GM18873 (cell line): ENCODE data around the gene TSFM.

Experiments used
- ATAC-seq: cut with Tn5 transposase; IDR thresholded peaks from one replicate; pipeline ENCODE4 v1.9.1; 2021; ENCODE audit warnings: mild to moderate bottlenecking, moderate library complexity, moderate number of reproducible peaks; ENCODE audit not compliant: unreplicated experiment, low FRiP score

TSFM gene

GRCh38 chr12:57782608-57783465 lies at the start of gene TSFM:
Gene TSFM (plus strand): TSS chr12:57782787. CDS start chr12:57782802, 15 bp downstream.
- peak; percentile 67 for ATAC-seq

GRCh38 chr12:57733928-57734327 lies 48.7 kb upstream of the TSFM start:
- no peak for ATAC-seq

- no peak for ATAC-seq
These were observed 48.0 kb upstream of the TSFM start for GRCh38 chr12:57734591-57734990.

GRCh38 chr12:57735198-57735855 lies 47.3 kb upstream of the TSFM start:
- no peak for ATAC-seq

- no peak for ATAC-seq
These were observed 46.4 kb upstream of the TSFM start for GRCh38 chr12:57735952-57736740.

GRCh38 chr12:57736741-57737466 lies 45.7 kb upstream of the TSFM start:
- ATAC-seq = no peak

GRCh38 chr12:57737467-57738460 lies 44.8 kb upstream of the TSFM start:
- no peak for ATAC-seq

GRCh38 chr12:57738661-57739237 lies 43.8 kb upstream of the TSFM start, which contains the start of gene AGAP2:
Gene AGAP2 (minus strand): TSS chr12:57738742. CDS start chr12:57738246, 496 bp downstream.
- ATAC-seq = no peak

GRCh38 chr12:57739387-57739786 lies 43.2 kb upstream of the TSFM start:
- no peak for ATAC-seq

- no peak for ATAC-seq
These were observed 42.6 kb upstream of the TSFM start for GRCh38 chr12:57739914-57740538.

GRCh38 chr12:57740656-57741412 lies 41.8 kb upstream of the TSFM start:
- peak; percentile 55 for ATAC-seq

- ATAC-seq = no peak
These were observed 41.2 kb upstream of the TSFM start for GRCh38 chr12:57741413-57741789.

GRCh38 chr12:57741844-57742738 lies 40.5 kb upstream of the TSFM start:
- ATAC-seq = peak; percentile 54

- no peak for ATAC-seq
These were observed 38.8 kb upstream of the TSFM start for GRCh38 chr12:57743769-57744168.

- peak; percentile 18 for ATAC-seq
These were observed 38.3 kb upstream of the TSFM start for GRCh38 chr12:57744194-57744776.

- ATAC-seq = peak; percentile 79
These were observed 37.7 kb upstream of the TSFM start, which contains the start of gene TSPAN31 for GRCh38 chr12:57744777-57745484. Gene TSPAN31 (plus strand): TSS chr12:57745039. CDS start chr12:57745155, 116 bp downstream.
